ENCODE data around the gene SARNP. TPM values are rescaled to one million over a fixed set of nuclear protein-coding genes. Genes with fewer than 3 reads are reported as not detected.

Gene SARNP
- total and polyA plus RNA-seq, 9 of the 15 experiments (the other 6 are each of a cell fraction or from before 2014, with no cell fraction given): 70.1 to 400 (median 198) TPM

DNA sequence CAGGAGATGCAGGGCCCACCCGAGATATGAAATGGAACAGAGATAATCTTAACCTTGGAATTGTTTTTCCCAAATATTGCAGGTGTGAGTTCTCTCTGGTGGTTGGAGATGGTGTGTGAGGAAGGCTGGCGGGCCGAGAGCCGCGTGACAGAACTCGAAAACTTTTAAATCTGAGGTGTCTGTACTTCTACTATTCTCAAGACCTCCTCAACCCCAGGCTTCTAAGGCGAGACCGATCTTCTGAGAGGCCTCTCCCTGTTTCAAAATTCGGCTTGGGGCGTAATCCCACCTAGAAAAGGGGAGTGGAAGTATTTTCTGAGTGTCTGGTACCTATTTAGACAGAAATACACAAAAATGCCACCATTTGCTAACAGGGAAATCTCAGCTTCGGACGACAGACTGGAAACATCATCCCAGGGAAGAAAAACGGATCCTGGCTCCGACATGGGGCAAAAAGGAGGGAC is 611 bp downstream of the SARNP start:
- ChIA-PET CTCF (ENCODE audit: low intra/inter-chr PET ratio) (no interaction called here), POLR2A (interaction anchor here (0.5 to 5.5 kb wide), 14 partner anchors 9 to 180 kb away, joined by 3 to 64 read pairs (median 4); partner anchors contain the start of genes DNAJC14, PYM1, RAB5B and SUOX)
- intact Hi-C loops (cut with micrococcal nuclease) (loop anchor here (2.0 kb wide), 1 partner anchor 110 kb away; the partner anchor contains the start of gene PYM1), in situ Hi-C loops (cut with MboI) (loop anchor here (10.0 kb wide), 1 partner anchor 208 kb away; the partner anchor contains the start of gene IKZF4)
- TSS peak; percentile 74 for BruUV-seq (replicated peaks)
- H3K27ac ChIP-seq (ENCODE audit: extremely low read depth, low read depth, low read length): peak overlapping the region; percentile 93
- H3K79me2 ChIP-seq (ENCODE audit: control insufficient read depth, insufficient read depth, low read length): peaks cover 80% of the 10 kb centered on the region
- H3K9me1 ChIP-seq (ENCODE audit: control insufficient read depth, insufficient read depth, low read length): no peaks in the 10 kb centered on the region
- DNase-seq (ENCODE audit: extremely low read depth in 1 of 4, low spot score in 3 of 4) (peak in 2 of 4 experiments; percentile 36 to 59), FAIRE-seq (no peak), ATAC-seq (peak; percentile 8; the same call in 2 of the 3 replicates)
- peaks cover 3 to 12% of the 10 kb centered on the region in 2 experiments; a peak in 4 of 5 replicates for H3K4me1 ChIP-seq (replicated peaks in 1 of 2; ENCODE audit: control insufficient read depth in 2 of 2, insufficient read depth in 2 of 2, low read length in 2 of 2)
- peak overlapping the region; percentile 89 to 98 for H3K9ac ChIP-seq (ENCODE audit: insufficient read depth in 1 of 2, low read depth in 2 of 2, low read length in 2 of 2)
- H3K9me3 ChIP-seq (replicated peaks; ENCODE audit: control insufficient read depth, insufficient read depth, low read depth, low read length): no peaks in the 10 kb centered on the region
- WGBS (ENCODE audit: insufficient coverage, low coverage, missing lambda C conversion rate): under 1% methylated on average over 14 of the region's 14 CpGs
- H4K20me1 ChIP-seq (replicated peaks; ENCODE audit: control insufficient read depth, insufficient read depth, low read length): peaks cover 12% of the 10 kb centered on the region
- H3K4me3 ChIP-seq: peak overlapping the region; percentile 65
- H2AFZ ChIP-seq (ENCODE audit: low read depth, low read length): peak overlapping the region; percentile 89
- peak overlapping the region; percentile 97 for H3K4me2 ChIP-seq (ENCODE audit: insufficient read depth, low read length)
- TF ChIP-seq, protein P1, sequence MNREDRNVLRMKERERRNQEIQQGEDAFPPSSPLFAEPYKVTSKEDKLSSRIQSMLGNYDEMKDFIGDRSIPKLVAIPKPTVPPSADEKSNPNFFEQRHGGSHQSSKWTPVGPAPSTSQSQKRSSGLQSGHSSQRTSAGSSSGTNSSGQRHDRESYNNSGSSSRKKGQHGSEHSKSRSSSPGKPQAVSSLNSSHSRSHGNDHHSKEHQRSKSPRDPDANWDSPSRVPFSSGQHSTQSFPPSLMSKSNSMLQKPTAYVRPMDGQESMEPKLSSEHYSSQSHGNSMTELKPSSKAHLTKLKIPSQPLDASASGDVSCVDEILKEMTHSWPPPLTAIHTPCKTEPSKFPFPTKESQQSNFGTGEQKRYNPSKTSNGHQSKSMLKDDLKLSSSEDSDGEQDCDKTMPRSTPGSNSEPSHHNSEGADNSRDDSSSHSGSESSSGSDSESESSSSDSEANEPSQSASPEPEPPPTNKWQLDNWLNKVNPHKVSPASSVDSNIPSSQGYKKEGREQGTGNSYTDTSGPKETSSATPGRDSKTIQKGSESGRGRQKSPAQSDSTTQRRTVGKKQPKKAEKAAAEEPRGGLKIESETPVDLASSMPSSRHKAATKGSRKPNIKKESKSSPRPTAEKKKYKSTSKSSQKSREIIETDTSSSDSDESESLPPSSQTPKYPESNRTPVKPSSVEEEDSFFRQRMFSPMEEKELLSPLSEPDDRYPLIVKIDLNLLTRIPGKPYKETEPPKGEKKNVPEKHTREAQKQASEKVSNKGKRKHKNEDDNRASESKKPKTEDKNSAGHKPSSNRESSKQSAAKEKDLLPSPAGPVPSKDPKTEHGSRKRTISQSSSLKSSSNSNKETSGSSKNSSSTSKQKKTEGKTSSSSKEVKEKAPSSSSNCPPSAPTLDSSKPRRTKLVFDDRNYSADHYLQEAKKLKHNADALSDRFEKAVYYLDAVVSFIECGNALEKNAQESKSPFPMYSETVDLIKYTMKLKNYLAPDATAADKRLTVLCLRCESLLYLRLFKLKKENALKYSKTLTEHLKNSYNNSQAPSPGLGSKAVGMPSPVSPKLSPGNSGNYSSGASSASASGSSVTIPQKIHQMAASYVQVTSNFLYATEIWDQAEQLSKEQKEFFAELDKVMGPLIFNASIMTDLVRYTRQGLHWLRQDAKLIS (CRISPR knock-in tag; IDR thresholded peaks at IDR 0.05): 0 out of 2 replicates have a peak, but pooled peaks have one; percentile 26
- TF ChIP-seq POLR2AphosphoS5 (IDR thresholded peaks at IDR 0.05; ENCODE audit: control insufficient read depth, insufficient read depth, low read depth, low read length): no peak
- TF ChIP-seq HIVEP1 (CRISPR knock-in tag; IDR thresholded peaks at IDR 0.05): 0 out of 2 replicates have a peak, but pooled peaks have one; percentile 1
- TF ChIP-seq HNRNPL (IDR thresholded peaks at IDR 0.05; ENCODE audit: low read depth, low read length): no peak
- 0 out of 4 replicates have a peak, but pooled peaks of 1 of the 2 experiments have one; percentile 20 for TF ChIP-seq TBL1XR1 (IDR thresholded peaks at IDR 0.05; ENCODE audit: low read length in 2 of 2)
- 0 out of 4 replicates have a peak, but pooled peaks of 1 of the 2 experiments have one; percentile 11 for TF ChIP-seq RCOR1 (IDR thresholded peaks at IDR 0.05; ENCODE audit: borderline replicate concordance in 1 of 2, low read depth in 2 of 2, low read length in 2 of 2)
- TF ChIP-seq ETV5 (CRISPR knock-in tag; IDR thresholded peaks at IDR 0.05; ENCODE audit: low read depth): 0 out of 2 replicates have a peak, but pooled peaks have one; percentile 53
- TF ChIP-seq, protein P2, sequence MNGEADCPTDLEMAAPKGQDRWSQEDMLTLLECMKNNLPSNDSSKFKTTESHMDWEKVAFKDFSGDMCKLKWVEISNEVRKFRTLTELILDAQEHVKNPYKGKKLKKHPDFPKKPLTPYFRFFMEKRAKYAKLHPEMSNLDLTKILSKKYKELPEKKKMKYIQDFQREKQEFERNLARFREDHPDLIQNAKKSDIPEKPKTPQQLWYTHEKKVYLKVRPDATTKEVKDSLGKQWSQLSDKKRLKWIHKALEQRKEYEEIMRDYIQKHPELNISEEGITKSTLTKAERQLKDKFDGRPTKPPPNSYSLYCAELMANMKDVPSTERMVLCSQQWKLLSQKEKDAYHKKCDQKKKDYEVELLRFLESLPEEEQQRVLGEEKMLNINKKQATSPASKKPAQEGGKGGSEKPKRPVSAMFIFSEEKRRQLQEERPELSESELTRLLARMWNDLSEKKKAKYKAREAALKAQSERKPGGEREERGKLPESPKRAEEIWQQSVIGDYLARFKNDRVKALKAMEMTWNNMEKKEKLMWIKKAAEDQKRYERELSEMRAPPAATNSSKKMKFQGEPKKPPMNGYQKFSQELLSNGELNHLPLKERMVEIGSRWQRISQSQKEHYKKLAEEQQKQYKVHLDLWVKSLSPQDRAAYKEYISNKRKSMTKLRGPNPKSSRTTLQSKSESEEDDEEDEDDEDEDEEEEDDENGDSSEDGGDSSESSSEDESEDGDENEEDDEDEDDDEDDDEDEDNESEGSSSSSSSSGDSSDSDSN (IDR thresholded peaks at IDR 0.05; ENCODE audit: borderline replicate concordance in 1 of 2, low read depth in 2 of 2, low read length in 2 of 2): peak in 1 of 2 experiments; percentile 67; a peak in 1 of 4 replicates
- 0 out of 2 replicates have a peak, but pooled peaks have one; percentile 77 for TF ChIP-seq HDGF (IDR thresholded peaks at IDR 0.05)
- TF ChIP-seq DPF2 (IDR thresholded peaks at IDR 0.05): peak; percentile 35; the same call in 1 of the 2 replicates
- no peak for TF ChIP-seq ZNF431 (CRISPR knock-in tag; IDR thresholded peaks at IDR 0.05)
- 0 out of 2 replicates have a peak, but pooled peaks have one; percentile 39 for TF ChIP-seq JUND (IDR thresholded peaks at IDR 0.05; ENCODE audit: borderline replicate concordance, low read depth, low read length)
- TF ChIP-seq JUND (tag; IDR thresholded peaks at IDR 0.05; ENCODE audit: borderline replicate concordance, low read depth, low read length): no peak
- TF ChIP-seq LEF1 (IDR thresholded peaks at IDR 0.05): no peak
- no peak for TF ChIP-seq ZNF444 (CRISPR knock-in tag; IDR thresholded peaks at IDR 0.05)
- no peak for TF ChIP-seq ZNF140 (CRISPR knock-in tag; IDR thresholded peaks at IDR 0.05)
- no peak for TF ChIP-seq MTA3 (IDR thresholded peaks at IDR 0.05; ENCODE audit: borderline replicate concordance)
- H3K36me3 ChIP-seq (ENCODE audit: control insufficient read depth, insufficient read depth, low read length): peaks cover 70% of the 10 kb centered on the region
- H3K27me3 ChIP-seq (ENCODE audit: control insufficient read depth in 2 of 2, insufficient read depth in 2 of 2, low read length in 2 of 2): no peaks in the 10 kb centered on the region

Data from K562 (cell line).